IPS-NIHi7 (cell line): Measurements from ENCODE around the gene SLC35B2.

ENCODE experiments used
- DNase-seq: peaks from one replicate; pipeline ENCODE4 v3.0.0; 2012; ENCODE audit warnings: mixed read lengths; ENCODE audit errors: extremely low spot score

SLC35B2 gene, protein sequence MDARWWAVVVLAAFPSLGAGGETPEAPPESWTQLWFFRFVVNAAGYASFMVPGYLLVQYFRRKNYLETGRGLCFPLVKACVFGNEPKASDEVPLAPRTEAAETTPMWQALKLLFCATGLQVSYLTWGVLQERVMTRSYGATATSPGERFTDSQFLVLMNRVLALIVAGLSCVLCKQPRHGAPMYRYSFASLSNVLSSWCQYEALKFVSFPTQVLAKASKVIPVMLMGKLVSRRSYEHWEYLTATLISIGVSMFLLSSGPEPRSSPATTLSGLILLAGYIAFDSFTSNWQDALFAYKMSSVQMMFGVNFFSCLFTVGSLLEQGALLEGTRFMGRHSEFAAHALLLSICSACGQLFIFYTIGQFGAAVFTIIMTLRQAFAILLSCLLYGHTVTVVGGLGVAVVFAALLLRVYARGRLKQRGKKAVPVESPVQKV

DNA sequence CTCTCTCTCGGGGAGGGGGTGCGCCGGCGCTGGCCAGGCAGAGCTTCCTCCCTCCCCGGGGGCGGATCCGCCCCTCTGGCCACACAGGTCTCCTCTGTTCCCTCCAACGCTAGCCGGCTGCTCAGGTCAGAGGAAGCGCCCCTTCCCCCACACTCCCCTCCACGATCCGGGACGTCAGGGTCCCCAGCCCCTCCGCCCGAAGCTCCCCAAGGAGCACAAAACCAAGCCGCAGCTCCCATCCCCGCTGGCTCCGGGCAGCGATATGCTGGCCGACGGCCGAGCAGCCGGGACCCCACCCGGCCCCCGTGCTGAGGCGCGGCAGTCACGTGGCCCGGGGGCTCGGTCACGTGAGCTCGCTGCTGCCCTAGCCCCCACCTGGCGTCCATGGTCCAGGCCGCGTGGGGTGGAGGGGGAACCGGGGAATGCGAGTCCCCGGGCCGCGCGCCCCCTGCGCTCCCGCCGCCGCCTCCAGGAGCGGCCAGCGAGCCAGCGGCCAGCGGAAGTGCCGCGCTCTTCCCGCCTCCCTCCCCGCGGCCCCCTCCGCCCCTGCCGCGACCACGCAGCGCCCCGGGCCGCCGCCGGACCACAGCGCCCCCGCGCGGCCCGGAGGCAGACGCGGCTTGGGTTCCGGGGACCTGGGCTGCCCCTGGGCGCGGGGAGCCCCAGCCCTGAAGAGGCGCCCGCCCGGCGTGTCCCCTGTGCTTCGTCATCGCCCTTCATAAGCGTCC is at the start of gene SLC35B2:
Gene SLC35B2, minus strand, starts transcription at position 504 of the 728 bp plus-strand sequence. Its CDS starts 118 bp downstream, at position 386.
- DNase-seq = peak; percentile 79

- DNase-seq = no peak
Measured at GRCh38 chr6:44306710-44307109, 49.4 kb upstream of the SLC35B2 start.

DNA sequence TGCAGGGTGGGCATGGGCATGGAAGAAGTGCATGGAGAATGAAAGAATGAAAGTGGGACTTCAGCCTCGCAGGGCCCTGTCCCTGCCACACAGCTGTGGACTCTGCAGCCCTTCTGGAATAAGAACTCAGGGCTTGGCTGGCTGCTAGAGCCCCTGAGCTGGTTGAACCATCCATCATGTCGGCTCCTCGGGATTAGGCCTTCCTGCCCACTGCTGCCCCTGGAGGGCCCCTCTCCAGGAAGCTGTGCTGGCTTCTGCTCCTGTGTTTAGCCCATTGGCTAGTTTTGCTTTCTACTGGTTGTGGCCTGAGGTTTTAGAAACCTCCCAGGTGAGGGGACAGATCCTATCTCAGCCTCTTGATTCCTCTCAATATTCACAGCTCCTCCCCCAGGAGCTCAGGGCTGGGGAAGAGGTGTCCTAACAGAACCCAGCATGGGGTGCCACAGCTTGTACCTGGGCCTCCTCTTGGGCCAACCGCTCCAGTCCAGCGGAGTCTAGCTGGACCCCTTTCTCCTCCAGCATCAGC is 47.9 kb upstream of the SLC35B2 start:
- DNase-seq = no peak

GRCh38 chr6:44304282-44305199 is 47.2 kb upstream of the SLC35B2 start:
- peak; percentile 83 for DNase-seq

- DNase-seq = no peak
Measured at GRCh38 chr6:44303842-44304241, 46.5 kb upstream of the SLC35B2 start.

- no peak for DNase-seq
Measured at GRCh38 chr6:44302856-44303255, 45.5 kb upstream of the SLC35B2 start.

GRCh38 chr6:44301782-44302564 is 44.6 kb upstream of the SLC35B2 start:
- DNase-seq = no peak

- no peak for DNase-seq
Measured at GRCh38 chr6:44301106-44301505, 43.8 kb upstream of the SLC35B2 start.

GRCh38 chr6:44300292-44300823 is 43.0 kb upstream of the SLC35B2 start:
- DNase-seq = no peak

DNA sequence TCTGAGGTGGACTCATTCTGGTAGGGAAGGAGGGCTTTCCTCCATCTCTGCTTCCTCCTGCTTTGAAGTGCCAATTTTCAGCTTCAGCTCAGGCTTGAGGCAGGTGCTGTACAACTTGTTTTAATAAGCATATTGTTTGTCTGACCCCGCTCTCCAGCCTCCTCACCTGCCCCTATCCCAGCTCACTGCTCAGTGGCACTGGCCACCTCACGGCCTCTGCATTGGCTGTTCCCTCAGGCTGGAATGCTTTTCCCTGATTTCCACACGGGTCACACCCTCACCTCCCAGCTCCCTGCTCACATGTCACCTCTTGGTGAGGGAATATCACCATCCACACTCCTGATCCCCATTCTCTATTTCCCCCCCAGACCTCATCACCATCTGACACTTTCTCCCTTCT is 41.5 kb upstream of the SLC35B2 start:
- no peak for DNase-seq

DNA sequence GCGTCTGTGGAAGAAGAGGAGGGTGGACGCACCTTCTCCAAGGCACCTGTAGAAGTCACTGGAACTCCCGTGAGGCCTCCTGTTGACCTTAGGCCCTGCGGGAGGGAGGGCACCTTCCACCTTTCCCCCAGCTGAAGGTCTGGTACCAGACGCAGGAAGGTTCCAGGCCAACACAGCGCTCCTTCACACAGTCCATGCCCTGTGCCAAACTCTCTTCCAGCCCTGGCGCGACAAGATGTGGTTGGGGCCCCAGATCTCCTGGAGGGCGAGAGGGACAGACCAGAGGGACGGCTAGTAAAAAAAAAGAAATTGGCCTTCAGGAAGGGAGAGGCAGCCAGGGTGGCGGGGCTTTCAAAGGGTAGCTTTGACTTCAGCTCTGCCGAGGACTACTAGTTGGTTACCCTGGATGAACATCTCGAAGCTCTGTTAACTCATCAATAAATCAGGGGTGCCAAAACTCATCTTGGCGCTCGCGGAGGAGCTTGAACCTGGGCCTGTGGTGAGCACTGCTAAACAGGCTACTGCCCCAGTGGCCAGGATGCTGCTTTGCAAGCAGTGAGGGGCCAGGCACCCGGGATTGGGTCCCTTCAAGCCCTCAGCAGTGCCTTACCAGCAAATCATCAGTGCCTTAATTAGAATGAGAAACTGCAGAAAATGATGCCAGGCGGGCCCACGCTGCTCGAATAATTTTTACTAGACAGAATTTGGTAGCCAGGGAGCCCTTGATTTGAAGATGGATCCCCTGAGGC is 40.9 kb upstream of the SLC35B2 start:
- peak; percentile 43 for DNase-seq

DNA sequence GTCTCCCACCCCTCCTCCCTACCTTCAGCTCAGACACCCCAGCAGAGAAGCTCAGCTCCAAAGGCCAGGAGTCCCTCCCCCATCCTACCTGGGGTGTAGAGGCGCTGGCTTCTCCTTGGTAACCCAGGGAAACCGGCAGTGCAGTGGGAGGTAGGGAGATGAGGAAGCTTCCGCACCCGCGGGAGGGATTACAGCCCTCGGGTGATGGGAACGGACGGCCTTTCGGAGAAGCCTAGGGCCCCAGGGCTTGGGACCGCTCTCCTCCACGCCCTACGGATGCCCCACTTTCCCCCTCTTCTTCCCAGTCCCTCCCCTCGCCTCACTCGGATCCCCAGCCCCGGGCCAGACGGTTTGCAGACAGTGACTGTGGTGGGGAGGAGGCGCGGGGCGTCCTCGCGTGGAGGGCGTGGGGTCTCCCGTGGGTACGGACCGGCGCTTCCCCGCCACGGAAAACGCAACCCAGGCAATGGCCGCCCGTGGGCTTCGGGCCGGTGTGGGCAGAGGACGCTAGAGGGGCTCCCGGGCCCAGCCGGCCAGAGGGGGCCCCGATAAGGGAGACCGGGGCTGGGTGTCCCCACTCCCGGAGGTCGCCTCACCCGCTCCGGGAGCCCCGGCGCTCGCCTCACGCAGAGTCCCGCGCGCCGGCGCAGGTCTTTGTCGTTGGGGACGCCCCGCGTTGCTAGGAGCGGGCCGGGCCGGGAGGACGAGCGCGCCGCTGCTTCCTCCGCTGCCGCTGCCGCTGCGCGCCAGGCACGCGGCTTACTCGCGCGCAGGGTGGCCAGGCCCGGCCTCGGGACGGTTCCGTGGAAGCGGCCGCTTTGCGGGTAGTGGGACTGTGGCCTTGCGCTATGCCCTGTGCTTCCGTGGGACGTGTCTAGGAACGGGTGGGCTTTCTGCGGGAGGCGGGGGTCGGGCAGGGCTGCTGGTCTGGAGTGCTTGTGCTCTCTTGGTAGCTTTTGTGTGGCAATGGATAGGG is 40.0 kb upstream of the SLC35B2 start:
- DNase-seq = peak; percentile 77

DNA sequence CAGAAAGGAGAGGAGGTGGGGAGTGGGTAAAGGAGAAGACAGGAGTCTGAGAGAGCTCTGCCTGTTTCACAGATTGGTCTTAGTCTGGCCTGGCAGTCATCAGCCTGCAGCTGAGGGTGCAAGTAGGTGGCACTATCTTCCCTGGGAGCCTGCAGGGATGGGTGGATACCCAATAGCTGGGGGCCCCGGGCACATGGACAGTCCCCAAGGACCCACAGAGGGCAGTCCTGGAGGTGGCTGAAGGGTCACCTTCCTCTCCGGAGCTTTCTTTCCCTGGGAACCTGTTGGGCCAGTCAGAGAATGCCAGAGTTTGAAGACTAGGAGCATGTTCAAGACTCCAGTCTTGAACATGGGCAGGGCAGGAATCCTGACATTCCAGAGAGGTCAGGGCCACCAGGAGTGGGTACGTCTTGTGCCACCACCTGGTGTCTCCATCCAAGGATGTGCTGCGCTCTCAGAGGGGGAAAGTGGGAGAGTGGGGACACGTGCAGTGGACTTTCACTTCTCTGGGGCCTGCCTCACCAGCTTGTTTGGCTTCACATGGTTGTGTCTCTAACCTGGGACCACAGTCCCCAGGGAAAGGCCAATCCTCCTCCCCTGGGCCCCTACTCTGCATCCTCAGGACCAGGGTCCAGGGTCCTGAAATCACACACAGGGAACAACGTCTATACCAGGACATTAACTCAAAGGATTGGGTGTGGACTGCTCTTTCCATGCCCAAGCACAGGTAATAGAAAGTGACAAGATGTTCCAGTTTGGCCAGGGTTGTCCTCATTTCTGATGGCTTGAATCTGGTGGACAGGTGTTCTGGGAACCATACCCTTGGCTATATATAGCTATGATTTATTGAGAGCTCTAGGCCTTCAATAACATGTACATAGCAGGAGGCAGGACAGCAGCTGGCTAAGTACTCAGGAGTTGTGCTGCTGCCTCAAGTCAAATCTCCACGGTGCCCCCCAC is 37.8 kb upstream of the SLC35B2 start:
- no peak for DNase-seq

DNA sequence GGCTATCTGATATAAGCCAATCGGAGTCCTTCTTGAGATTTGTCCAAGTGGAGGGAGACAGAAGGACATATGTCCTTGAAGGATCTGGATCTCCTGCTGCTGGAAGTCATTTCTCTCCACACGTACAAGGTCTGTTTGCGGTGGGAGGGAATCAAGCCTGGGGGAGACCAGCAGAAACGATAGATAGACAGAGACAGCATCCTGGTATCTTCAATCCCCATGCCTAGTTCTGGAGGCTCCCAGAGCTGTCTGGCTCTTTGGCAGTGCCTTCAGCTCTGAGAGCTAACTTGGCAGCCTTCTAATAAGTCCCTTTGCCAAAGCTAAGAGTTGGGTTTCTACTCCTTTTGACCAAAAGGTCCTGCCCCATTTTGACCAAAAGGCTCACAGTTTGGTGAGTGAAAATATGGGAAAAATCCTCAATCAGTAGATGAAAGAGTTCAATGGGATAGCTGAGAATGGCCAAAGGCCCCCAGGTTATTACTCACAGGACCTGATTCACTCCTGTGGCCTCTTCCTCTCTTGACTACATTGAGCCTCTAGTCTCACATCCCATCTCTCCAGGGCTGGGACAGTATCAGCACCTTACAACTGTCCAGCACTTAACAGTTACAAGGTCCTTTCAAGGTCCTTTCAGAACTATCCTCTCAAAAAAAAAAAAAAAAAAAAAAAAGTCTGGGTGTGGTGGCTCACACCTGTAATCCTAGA is 35.5 kb upstream of the SLC35B2 start:
- no peak for DNase-seq

- DNase-seq = no peak
Measured at GRCh38 chr6:44291841-44292240, 34.5 kb upstream of the SLC35B2 start.

GRCh38 chr6:44289726-44290260 is 32.5 kb upstream of the SLC35B2 start:
- DNase-seq = no peak

GRCh38 chr6:44286747-44287146 is 29.4 kb upstream of the SLC35B2 start:
- no peak for DNase-seq
